GM08714 (cell line): ENCODE measurements around the gene RBM11.
"Not testable (repeated sequence)": the region's sequence is repeated elsewhere in the genome, so short reads cannot be mapped to it uniquely, and the experiment has no call there.

ENCODE experiments used
- H3K4me3 ChIP-seq: fragments of 200-500 bp; sonication (Bioruptor generic); 2 replicates; pipeline ENCODE4 v1.5.1; 2014; ENCODE audit warnings: mild to moderate bottlenecking, low read length, inconsistent platforms
- ZNF274 ChIP-seq: IDR thresholded peaks from 2 replicates; pipeline ENCODE4 v1.6.1; 2012; ENCODE audit warnings: mild to moderate bottlenecking, low read depth, low read length

RBM11 gene, protein sequence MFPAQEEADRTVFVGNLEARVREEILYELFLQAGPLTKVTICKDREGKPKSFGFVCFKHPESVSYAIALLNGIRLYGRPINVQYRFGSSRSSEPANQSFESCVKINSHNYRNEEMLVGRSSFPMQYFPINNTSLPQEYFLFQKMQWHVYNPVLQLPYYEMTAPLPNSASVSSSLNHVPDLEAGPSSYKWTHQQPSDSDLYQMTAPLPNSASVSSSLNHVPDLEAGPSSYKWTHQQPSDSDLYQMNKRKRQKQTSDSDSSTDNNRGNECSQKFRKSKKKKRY

GRCh38 chr21:14215971-14216641, at the start of gene RBM11:
Gene RBM11 (plus strand): TSS chr21:14216157. CDS start chr21:14216187, 30 bp downstream.
- peak within 1 kb of the TSS; percentile 64 for H3K4me3 ChIP-seq
- TF ChIP-seq ZNF274, result no peak

GRCh38 chr21:14166463-14167223, 49.3 kb upstream of the RBM11 start:
- not testable (repeated sequence) for H3K4me3 ChIP-seq

DNA sequence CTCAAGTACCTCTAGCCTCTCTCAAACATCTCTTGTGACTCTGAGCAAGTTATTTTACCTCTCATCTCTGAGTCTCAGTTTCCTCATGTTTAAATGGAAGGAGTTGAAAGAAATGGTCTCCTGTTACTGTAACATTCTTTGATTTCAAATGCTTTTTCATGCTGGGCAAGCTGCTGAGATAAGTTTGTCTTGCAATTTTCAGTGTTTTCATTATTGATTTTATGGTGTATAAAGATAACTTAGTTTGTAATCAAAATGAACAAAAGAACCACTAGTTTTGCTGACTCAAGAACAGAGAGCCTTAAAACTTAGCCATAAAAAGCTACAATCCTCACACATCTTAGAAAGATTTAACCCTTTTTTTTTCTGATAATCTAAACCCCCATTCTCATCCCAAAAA, 9.7 kb upstream of the RBM11 start:
- no peak for TF ChIP-seq ZNF274
- no peak overlapping the region for H3K4me3 ChIP-seq

DNA sequence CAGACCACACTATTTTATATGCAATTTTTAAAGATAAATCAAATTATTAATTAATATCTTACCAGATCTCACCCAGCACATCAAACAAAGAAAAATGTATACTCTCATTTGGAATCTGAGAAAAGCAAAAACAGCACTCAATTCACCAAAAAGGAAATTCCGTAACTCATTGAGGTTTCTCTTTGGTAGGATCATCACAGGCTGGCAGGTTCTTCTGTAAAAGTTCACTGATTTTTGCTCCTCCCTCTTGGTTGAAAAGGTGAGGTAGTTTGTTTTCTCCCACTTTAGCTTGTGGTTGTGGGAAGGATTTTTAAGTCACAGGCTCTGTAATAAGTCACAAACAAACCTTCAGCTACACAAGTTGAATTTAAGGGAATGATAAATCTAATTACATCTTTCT, 5.2 kb upstream of the RBM11 start, which contains the start of gene LIPI:
Gene LIPI (minus strand): TSS at position 218 of the 400 bp plus-strand sequence. CDS start 110 bp downstream, at position 108.
- H3K4me3 ChIP-seq, result no peak within 1 kb of the TSS
- TF ChIP-seq ZNF274, result no peak

- no peak for TF ChIP-seq ZNF274
- H3K4me3 ChIP-seq, result no peak overlapping the region
Measured at GRCh38 chr21:14213164-14213563, 2.8 kb upstream of the RBM11 start.

- no peak for TF ChIP-seq ZNF274
Measured at GRCh38 chr21:14223365-14223764, 7.4 kb downstream of the RBM11 start.

DNA sequence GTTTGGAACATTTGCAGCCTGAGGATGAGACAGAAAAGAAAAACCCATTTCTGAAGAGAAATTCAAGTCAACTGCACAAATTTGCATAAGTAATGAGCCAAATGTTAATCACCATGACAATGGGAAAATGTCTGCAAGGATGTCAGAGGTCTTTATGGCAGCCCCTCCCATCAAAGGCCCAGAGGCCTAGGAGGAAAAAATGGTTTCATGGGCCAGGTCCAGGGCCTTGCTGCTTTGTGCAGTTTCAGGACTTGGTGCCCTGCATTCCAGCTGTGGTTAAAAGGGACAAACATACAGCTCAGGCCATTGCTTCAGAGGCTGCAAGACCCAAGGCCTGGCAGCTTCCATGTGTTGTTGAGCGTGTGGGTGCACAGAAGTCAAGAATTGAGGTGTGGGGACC, 13.4 kb downstream of the RBM11 start:
- no peak overlapping the region for H3K4me3 ChIP-seq
- no peak for TF ChIP-seq ZNF274

More at GRCh38 chr21:14223365-14223764, 7.4 kb downstream of the RBM11 start:
- no peak overlapping the region for H3K4me3 ChIP-seq

- no peak for TF ChIP-seq ZNF274
- no peak overlapping the region for H3K4me3 ChIP-seq
Measured at GRCh38 chr21:14235101-14235500, 19.1 kb downstream of the RBM11 start.

DNA sequence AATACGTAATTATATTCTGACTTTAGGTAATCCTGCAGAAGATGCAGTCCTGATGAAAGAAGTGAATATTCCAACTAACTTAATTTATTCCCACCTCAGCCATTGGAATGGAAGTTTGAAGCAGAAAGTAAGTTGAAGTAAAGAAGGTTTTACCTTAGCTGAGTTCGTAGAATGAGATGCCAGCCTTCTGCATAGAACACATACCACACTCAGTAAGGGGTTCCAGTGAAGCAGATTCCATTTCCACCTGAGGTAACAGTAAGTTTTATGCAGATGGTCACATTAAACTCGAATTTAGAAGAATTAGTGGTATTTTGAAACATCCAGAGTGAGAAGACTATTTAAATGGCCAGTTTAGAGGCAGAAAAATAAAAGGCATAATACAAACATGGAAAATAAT, 20.2 kb downstream of the RBM11 start:
- no peak for TF ChIP-seq ZNF274
- H3K4me3 ChIP-seq, result no peak overlapping the region

GRCh38 chr21:14239281-14239680, 23.3 kb downstream of the RBM11 start:
- no peak for TF ChIP-seq ZNF274
- no peak overlapping the region for H3K4me3 ChIP-seq

DNA sequence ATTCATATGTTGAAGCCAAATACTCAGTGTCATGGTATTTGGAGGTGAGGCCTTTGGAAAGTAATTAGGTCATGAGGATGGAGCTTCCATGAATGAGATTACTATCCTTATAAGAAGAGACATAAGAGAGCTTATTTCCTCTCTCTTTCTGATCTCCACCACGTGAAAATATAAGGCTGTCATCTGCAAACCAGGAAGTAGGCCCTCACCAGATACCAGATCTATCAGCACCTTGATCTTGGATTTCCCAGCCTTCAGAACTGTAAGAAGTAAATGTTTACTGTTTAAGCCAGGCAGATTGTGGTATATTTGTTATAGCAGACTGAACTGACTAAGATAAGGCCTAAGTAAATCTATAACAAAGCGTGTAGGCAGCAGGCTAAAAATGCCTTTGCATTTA, 25.3 kb downstream of the RBM11 start:
- H3K4me3 ChIP-seq, result no peak overlapping the region
- TF ChIP-seq ZNF274, result no peak

DNA sequence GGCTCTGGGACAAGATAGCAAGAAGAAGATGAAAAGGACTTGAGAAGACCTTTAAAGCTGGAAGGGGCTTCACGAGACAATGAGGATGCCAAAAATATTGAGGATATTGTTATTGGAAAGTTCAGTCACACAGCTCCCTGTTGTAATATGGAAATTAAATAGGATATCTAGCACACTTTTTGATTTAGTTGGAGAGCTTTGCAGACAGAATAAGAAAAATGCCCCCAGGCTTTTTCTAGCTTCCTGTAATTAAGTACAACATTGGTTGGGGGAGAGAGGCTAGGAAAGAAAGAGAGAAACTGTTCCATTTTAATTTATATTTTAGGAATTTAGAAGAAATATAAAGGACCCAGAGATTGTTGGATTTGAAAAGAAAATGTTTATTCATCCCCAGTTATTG, 27.5 kb downstream of the RBM11 start:
- no peak for TF ChIP-seq ZNF274
- H3K4me3 ChIP-seq, result no peak overlapping the region

DNA sequence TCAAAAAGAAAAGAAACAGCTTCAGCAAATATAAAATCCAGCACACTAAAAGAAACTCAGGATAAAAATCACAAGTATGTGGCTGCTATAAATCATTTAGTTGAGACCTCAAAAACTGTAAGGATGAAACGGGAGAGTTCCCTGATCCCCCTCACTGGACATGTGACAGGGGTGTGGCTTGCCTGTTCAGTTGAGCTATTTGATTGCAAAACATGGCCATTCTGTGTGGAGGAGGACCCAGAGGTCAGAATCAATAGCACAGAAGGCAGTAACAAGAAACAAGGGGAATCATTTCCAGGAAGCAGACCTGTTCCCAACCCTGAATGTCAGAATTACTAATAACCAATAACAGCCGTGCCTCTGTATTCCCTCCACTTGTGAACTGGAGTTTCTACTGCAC, 27.9 kb downstream of the RBM11 start:
- no peak for TF ChIP-seq ZNF274

GRCh38 chr21:14244911-14245310, 29.0 kb downstream of the RBM11 start:
- TF ChIP-seq ZNF274, result no peak
- H3K4me3 ChIP-seq, result no peak overlapping the region

More for the DNA sequence above, 27.9 kb downstream of the RBM11 start:
- no peak overlapping the region for H3K4me3 ChIP-seq

DNA sequence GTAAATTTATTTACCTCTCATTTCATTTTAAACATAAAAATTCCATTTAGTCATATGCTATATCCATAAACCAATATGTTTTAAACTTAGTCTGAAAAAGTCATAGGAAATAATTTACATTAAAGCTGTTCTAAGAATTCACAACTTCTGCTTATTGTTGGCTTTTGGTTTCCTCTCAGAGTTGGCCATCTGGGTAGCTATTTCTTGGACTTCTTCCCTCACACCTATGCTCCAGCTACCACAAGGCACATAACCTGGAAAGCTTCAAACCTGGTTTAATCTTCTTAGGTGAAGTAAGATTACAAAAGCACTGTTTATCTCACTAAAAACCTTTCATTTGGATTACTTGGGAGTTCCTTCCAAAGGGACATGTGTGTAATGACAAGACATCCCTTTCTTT, 29.8 kb downstream of the RBM11 start:
- TF ChIP-seq ZNF274, result no peak
- no peak overlapping the region for H3K4me3 ChIP-seq

GRCh38 chr21:14251336-14251735, 35.4 kb downstream of the RBM11 start:
- H3K4me3 ChIP-seq, result no peak overlapping the region
- no peak for TF ChIP-seq ZNF274
